Spleen (tissue), 7 donors: ENCODE data around the gene CTNNBL1.

Experiments
- CTCF ChIP-seq, 11 experiments: fragments of 200-600 bp in 7 of 11; fragments of 450-650 bp in 4 of 11; sonication (generic) in 4 of 11; IDR thresholded peaks in 8 of 11; conservative IDR thresholded peaks in 3 of 11; 1 replicate in 7 of 11; 2 replicates in 4 of 11; pipeline versions ENCODE4 v1.4.0 to v1.8.0; 2016 to 2021; ENCODE audit warnings: antibody characterized with exemption in 11 of 11, inconsistent platforms in 4 of 11, mild to moderate bottlenecking in 1 of 11
- POLR2A ChIP-seq, 3 donors: fragments of 450-650 bp; IDR thresholded peaks; one replicate each; pipeline ENCODE4 v1.5.1; 2017; ENCODE audit warnings: antibody characterized with exemption in 3 of 3, mild to moderate bottlenecking in 1 of 3
- donor health status: DM: no; HTN: no; CAD: no; lungs with moderate emphysema.
- donor health status: DM: no; HTN: no; CAD: no.
- donor health status: DM: no; HTN: no; CAD: no.

GRCh38 chr20:37885593-37886503, 192.0 kb downstream of the CTNNBL1 start:
- no peak for TF ChIP-seq CTCF (IDR thresholded peaks at IDR 0.05 in 8 of 11, conservative IDR thresholded peaks at IDR 0.05 in 3 of 11)
- no peak for TF ChIP-seq POLR2A (IDR thresholded peaks at IDR 0.05)
